ENCODE measurements around the gene BIRC3.

- TF ChIP-seq GATA2 (IDR thresholded peaks at IDR 0.05; ENCODE audit: low read depth, low read length), result no peak
- TF ChIP-seq GATA3 (IDR thresholded peaks at IDR 0.05; ENCODE audit: low read depth, low read length), result no peak
These were observed 68.1 kb downstream of the BIRC3 start for GRCh38 chr11:102385085-102386007.

All from SH-SY5Y (cell line).